H1 (cell line): Measurements from ENCODE around the gene PTPN1. TPM values are rescaled to one million over a fixed set of nuclear protein-coding genes. Genes with fewer than 3 reads are reported as not detected.
"Not testable (repeated sequence)": the region's sequence is repeated elsewhere in the genome, so short reads cannot be mapped to it uniquely, and the experiment has no call there.

Source experiments
- CTCF ChIA-PET: fragments of 300-600 bp; sonication (Branson Sonifier 250); formaldehyde crosslinking; loops from one replicate; lab custom pipeline; 2021; ENCODE audit not compliant: partially characterized antibody; lab: Charles Lee
- POLR2A ChIA-PET: fragments of 300-600 bp; sonication (Branson Sonifier 250); formaldehyde crosslinking; loops from one replicate; lab custom pipeline; 2021; ENCODE audit warnings: inconsistent platforms; ENCODE audit not compliant: partially characterized antibody; lab: Charles Lee
- DNase-seq, 2 experiments: peaks; one replicate each; pipeline versions ENCODE4 v3.0.0 to v3.0.0-alpha.2; 2010 to 2022; ENCODE audit warnings: low spot score in 2 of 2, low read depth in 1 of 2, mixed read lengths in 1 of 2
- FAIRE-seq: peaks from 2 replicates; lab custom pipeline; 2011; peaks lifted over from hg19 to GRCh38; lab: Jason Lieb, UNC
- H2AFZ ChIP-seq: 2 replicates; pipeline ENCODE4 v1.8.1; 2012; ENCODE audit warnings: low read length, inconsistent platforms
- H2AK5ac ChIP-seq: 2 replicates; pipeline ENCODE4 v1.6.1; 2013; ENCODE audit warnings: low read depth, low read length
- H2BK120ac ChIP-seq: replicated peaks from 2 replicates; pipeline ENCODE3; 2013; ENCODE audit warnings: low read depth, low read length, inconsistent platforms
- H2BK12ac ChIP-seq: 2 replicates; pipeline ENCODE4 v1.6.1; 2013; ENCODE audit warnings: low read depth, low read length
- H2BK15ac ChIP-seq: 2 replicates; pipeline ENCODE4 v1.6.1; 2013; ENCODE audit warnings: low read length
- H2BK20ac ChIP-seq: 2 replicates; pipeline ENCODE4 v1.6.1; 2013; ENCODE audit warnings: low read length
- H2BK5ac ChIP-seq: 2 replicates; pipeline ENCODE4 v1.6.1; 2013; ENCODE audit warnings: low read depth, low read length
- H3K14ac ChIP-seq: 2 replicates; pipeline ENCODE4 v1.6.1; 2013; ENCODE audit warnings: inconsistent platforms; ENCODE audit not compliant: insufficient read length
- H3K18ac ChIP-seq: 2 replicates; pipeline ENCODE4 v1.6.1; 2013; ENCODE audit warnings: low read length; ENCODE audit errors: extremely low read depth
- H3K23ac ChIP-seq: 2 replicates; pipeline ENCODE4 v1.6.1; 2013; ENCODE audit warnings: inconsistent platforms; ENCODE audit not compliant: insufficient read length
- H3K23me2 ChIP-seq: 2 replicates; pipeline ENCODE4 v1.6.1; 2013; ENCODE audit warnings: low read depth, low read length
- H3K27ac ChIP-seq: 2 replicates; pipeline ENCODE4 v1.6.1; 2011; ENCODE audit warnings: low read depth, low read length, inconsistent platforms
- H3K27me3 ChIP-seq, 4 experiments: replicated peaks in 1 of 4; 1 replicate in 1 of 4; 2 replicates in 3 of 4; pipeline versions ENCODE4 v1.6.1 to v1.8.1; 2011 to 2013; ENCODE audit warnings: low read length in 3 of 4, mild to moderate bottlenecking in 3 of 4, inconsistent platforms in 2 of 4, mixed read lengths in 2 of 4, moderate library complexity in 1 of 4; ENCODE audit not compliant: control insufficient read depth in 3 of 4, insufficient read depth in 3 of 4; ENCODE audit errors: extremely low read depth in 1 of 4
- H3K36me3 ChIP-seq, 4 experiments: 2 replicates each; pipeline versions ENCODE4 v1.6.1 to v1.8.1; 2011 to 2013; ENCODE audit warnings: mild to moderate bottlenecking in 4 of 4, low read length in 3 of 4, moderate library complexity in 2 of 4, control low read depth in 1 of 4, inconsistent platforms in 1 of 4; ENCODE audit not compliant: insufficient read depth in 4 of 4, control insufficient read depth in 2 of 4
- H3K4ac ChIP-seq: replicated peaks from 2 replicates; pipeline ENCODE3; 2013; ENCODE audit warnings: low read length, low read depth, mixed read lengths, inconsistent platforms; ENCODE audit not compliant: insufficient read length
- H3K4me1 ChIP-seq, 4 experiments: replicated peaks in 1 of 4; 1 replicate in 1 of 4; 2 replicates in 3 of 4; pipeline versions ENCODE4 v1.6.1 to v1.8.1; 2011 to 2013; ENCODE audit warnings: low read length in 3 of 4, inconsistent platforms in 2 of 4, mixed read lengths in 1 of 4; ENCODE audit not compliant: insufficient read depth in 4 of 4, control insufficient read depth in 3 of 4
- H3K4me2 ChIP-seq, 2 experiments: 2 replicates each; pipeline versions ENCODE4 v1.6.1 to v1.8.1; 2011 to 2013; ENCODE audit warnings: low read depth in 2 of 2, low read length in 2 of 2, control low read depth in 1 of 2, inconsistent platforms in 1 of 2, mild to moderate bottlenecking in 1 of 2; ENCODE audit not compliant: insufficient read depth in 1 of 2
- H3K4me3 ChIP-seq, 4 experiments: fragments of 200-600, 300-600 bp in 1 of 4; sonication (generic), shearing (Covaris generic), sonication (Bioruptor Twin) in 1 of 4; 2 replicates each; pipeline versions ENCODE4 v1.5.1 to v1.8.1; 2011 to 2016; ENCODE audit warnings: low read length in 4 of 4, low read depth in 3 of 4, control low read depth in 2 of 4, inconsistent platforms in 2 of 4, mild to moderate bottlenecking in 2 of 4, mixed read lengths in 1 of 4, moderate library complexity in 1 of 4; ENCODE audit not compliant: insufficient read depth in 2 of 4; ENCODE audit errors: extremely low read depth in 1 of 4
- H3K56ac ChIP-seq: replicated peaks from 2 replicates; pipeline ENCODE3; 2013; ENCODE audit warnings: low read depth, mild to moderate bottlenecking, mixed read lengths, low read length, inconsistent platforms; ENCODE audit not compliant: insufficient read length
- H3K79me1 ChIP-seq: 2 replicates; pipeline ENCODE4 v1.6.1; 2013; ENCODE audit warnings: low read depth, low read length, control low read depth
- H3K79me2 ChIP-seq, 2 experiments: 2 replicates each; pipeline versions ENCODE4 v1.6.1 to v1.8.1; 2012 to 2013; ENCODE audit warnings: low read length in 2 of 2, mild to moderate bottlenecking in 2 of 2, inconsistent platforms in 1 of 2; ENCODE audit not compliant: insufficient read depth in 2 of 2, control insufficient read depth in 1 of 2
- H3K9ac ChIP-seq, 4 experiments: replicated peaks in 1 of 4; 1 replicate in 1 of 4; 2 replicates in 3 of 4; pipeline versions ENCODE4 v1.6.1 to v1.8.1; 2011 to 2013; ENCODE audit warnings: low read depth in 3 of 4, low read length in 3 of 4, control low read depth in 2 of 4, mild to moderate bottlenecking in 2 of 4, moderate library complexity in 2 of 4, inconsistent platforms in 1 of 4; ENCODE audit errors: extremely low read depth in 1 of 4
- H3K9me3 ChIP-seq, 2 experiments: 2 replicates each; pipeline versions ENCODE4 v1.6.1 to v1.8.1; 2012 to 2013; ENCODE audit warnings: mild to moderate bottlenecking in 2 of 2, moderate library complexity in 2 of 2, control low read depth in 1 of 2, inconsistent platforms in 1 of 2, low read depth in 1 of 2, low read length in 1 of 2, mixed read lengths in 1 of 2; ENCODE audit not compliant: insufficient read depth in 2 of 2
- H4K20me1 ChIP-seq, 2 experiments: replicated peaks in 1 of 2; 2 replicates each; pipeline versions ENCODE3 to v1.8.1; 2011 to 2013; ENCODE audit warnings: inconsistent platforms in 2 of 2, low read length in 2 of 2, mild to moderate bottlenecking in 1 of 2; ENCODE audit not compliant: insufficient read depth in 2 of 2, control insufficient read depth in 1 of 2
- H4K5ac ChIP-seq: 2 replicates; pipeline ENCODE4 v1.6.1; 2013; ENCODE audit warnings: low read length, low read depth, mixed read lengths, inconsistent platforms; ENCODE audit not compliant: insufficient read length
- H4K8ac ChIP-seq: 2 replicates; pipeline ENCODE4 v1.8.0; 2013; ENCODE audit warnings: mild to moderate bottlenecking, moderate library complexity, low read length, inconsistent platforms; ENCODE audit not compliant: insufficient read depth; ENCODE audit errors: extremely low read depth
- H4K91ac ChIP-seq: replicated peaks from 2 replicates; pipeline ENCODE3; 2013; ENCODE audit warnings: low read length, mixed read lengths, inconsistent platforms; ENCODE audit not compliant: insufficient read length
- GTF2F1 ChIP-seq: IDR thresholded peaks from 2 replicates; pipeline ENCODE4 v1.6.1; 2012; ENCODE audit warnings: low read depth, low read length, improper control_type of control experiment, borderline replicate concordance
- SP4 ChIP-seq: IDR thresholded peaks from 2 replicates; pipeline ENCODE4 v1.6.1; 2012; ENCODE audit warnings: low read length, inconsistent platforms
- TAF7 ChIP-seq: optimal IDR thresholded peaks from 2 replicates; pipeline ENCODE3; 2011; ENCODE audit warnings: low read depth, mild to moderate bottlenecking, inconsistent platforms, low read length, moderate library complexity, borderline replicate concordance
- WGBS, 2 experiments: shearing (Covaris generic) in 1 of 2; methylation state at CpG; one replicate each; pipeline versions ENCODE4 v1.1.6 to v1.1.7; 2013 to 2015; ENCODE audit warnings: low lambda C conversion rate in 2 of 2, mixed read lengths in 2 of 2, inconsistent platforms in 1 of 2, low coverage in 1 of 2, missing lambda C conversion rate in 1 of 2; ENCODE audit not compliant: insufficient replicate concordance in 2 of 2, insufficient coverage in 1 of 2, insufficient read length in 1 of 2; ENCODE audit errors: extremely low coverage in 1 of 2, missing lambda C conversion rate in 1 of 2; 5-methylcytosine and 5-hydroxymethylcytosine counted together
- polyA plus RNA-seq, 7 experiments: library from polyadenylated mRNA; depleted of rRNA in 3 of 7; stranded (reverse) in 5 of 7; unstranded in 2 of 7; fragments of >200 nt in 5 of 7; fragments of 200-250 nt in 2 of 7; gene quantifications; 1 replicate in 5 of 7; 2 replicates in 1 of 7; 4 replicates in 1 of 7; pipeline versions ENCODE4 v1.2.1 to v1.2.3, GENCODE V29; 2011 to 2013; ENCODE audit warnings: missing spikeins in 2 of 7, mixed read lengths in 2 of 7
- total RNA-seq: library from RNA; stranded (reverse); fragmentation: NEBNext Ultra II Directional; extraction: Animal tissue kit (Norgen Biotek cat#: 25700); gene quantifications from 2 replicates; pipeline ENCODE4 v1.2.1, GENCODE V29; 2021

Gene PTPN1
- total and polyA plus RNA-seq, 2 of the 8 experiments (the other 6 are each of a cell fraction or from before 2014, with no cell fraction given): 18.6 to 32.1 TPM

GRCh38 chr20:50598074-50598473, 87.9 kb downstream of the PTPN1 start (continued):
- TF ChIP-seq GTF2F1 (no peak), TAF7 (no peak), SP4 (no peak)

GRCh38 chr20:50598768-50599167, 88.6 kb downstream of the PTPN1 start:
- H2BK12ac ChIP-seq, H3K23ac ChIP-seq, H2AK5ac ChIP-seq, H3K14ac ChIP-seq, H3K9me3 ChIP-seq, H3K18ac ChIP-seq, H3K4ac ChIP-seq, H3K23me2 ChIP-seq, H4K91ac ChIP-seq, H3K27me3 ChIP-seq, H3K27ac ChIP-seq, H2BK20ac ChIP-seq, H3K79me1 ChIP-seq, FAIRE-seq, H2BK15ac ChIP-seq, H2BK120ac ChIP-seq, H2AFZ ChIP-seq, H3K4me3 ChIP-seq, H4K5ac ChIP-seq, H3K36me3 ChIP-seq, H3K56ac ChIP-seq, H4K20me1 ChIP-seq, H3K79me2 ChIP-seq, DNase-seq, H2BK5ac ChIP-seq, H3K4me2 ChIP-seq, H3K9ac ChIP-seq, H4K8ac ChIP-seq: not testable (repeated sequence)
- WGBS, 2 experiments: 93% methylated on average over 4 of the region's 5 CpGs; no CpG with 5 or more reads in 1 of the 2 experiments
- ChIA-PET POLR2A (interaction anchor here (2.0 kb wide), 1 partner anchor 10 kb away, joined by 4 read pairs; no protein-coding TSS in a partner anchor), CTCF (interaction anchor here (0.6 to 5.4 kb wide), 4 partner anchors 12 to 26 kb away, joined by 3 to 36 read pairs (median 8); no protein-coding TSS in a partner anchor)
- H3K4me1 ChIP-seq: peaks cover 0 to 13% (median 8%) of the 10 kb centered on the region in 4 experiments; a peak in 4 of 7 replicates
